Psoas muscle (tissue), 8 donors: ENCODE measurements around the gene CMTM8. TPM values are rescaled to one million over a fixed set of nuclear protein-coding genes. Genes with fewer than 3 reads are reported as not detected.

Source experiments
- ATAC-seq, 4 donors: fragments of 200-7000 bp; cut with Tn5 transposase; one replicate each; pipeline ENCODE4 v1.9.1; 2020; ENCODE audit warnings: moderate library complexity in 3 of 4, mild to moderate bottlenecking in 2 of 4
- DNase-seq, 2 donors: peaks; one replicate each; pipeline ENCODE4 v3.0.0-alpha.2; 2020
- H3K27ac ChIP-seq: fragments of 200-600 bp; one replicate; pipeline ENCODE4 v1.8.0; 2022
- H3K27me3 ChIP-seq, 3 donors: fragments of 200-600 bp in 1 of 3; one replicate each; pipeline versions ENCODE4 v1.6.1 to v1.8.0; 2013 to 2022; ENCODE audit warnings: low read length in 2 of 3, mild to moderate bottlenecking in 2 of 3, moderate library complexity in 1 of 3; ENCODE audit not compliant: insufficient read depth in 3 of 3
- H3K36me3 ChIP-seq, 2 donors: fragments of 200-600 bp in 1 of 2; one replicate each; pipeline versions ENCODE4 v1.6.1 to v1.8.0; 2013 to 2022; ENCODE audit warnings: low read depth in 1 of 2, mild to moderate bottlenecking in 1 of 2, moderate library complexity in 1 of 2; ENCODE audit not compliant: insufficient read depth in 1 of 2
- H3K4me1 ChIP-seq: fragments of 200-600 bp; one replicate; pipeline ENCODE4 v1.8.0; 2022
- H3K4me3 ChIP-seq: fragments of 200-600 bp; one replicate; pipeline ENCODE4 v1.8.0; 2022; ENCODE audit warnings: mild to moderate bottlenecking
- H3K9me3 ChIP-seq: fragments of 200-600 bp; one replicate; pipeline ENCODE4 v1.8.0; 2022
- WGBS, 3 donors: extraction: QIAGEN DNeasy Blood & Tissue Kit; methylation state at CpG; one replicate each; pipeline versions ENCODE4 v1.1.6 to v1.1.7; 2013; 5-methylcytosine and 5-hydroxymethylcytosine counted together
- intact Hi-C, 2 donors: fragments of 100-400 bp; cut with DNase I; formaldehyde crosslinking; loops; one replicate each; pipeline versions ENCODE4 v1.11.0 to v1.14.2; 2022
- polyA plus RNA-seq, 3 donors: library from polyadenylated mRNA; stranded (reverse); fragments of 200-250 nt; gene quantifications; one replicate each; pipeline ENCODE4 v1.2.3, GENCODE V29; 2013
- total RNA-seq, 4 donors: library from RNA; stranded (reverse); fragmentation: NEBNext Ultra II Directional in 2 of 4; extraction: Animal tissue kit (Norgen Biotek cat#: 25700) in 2 of 4; gene quantifications; one replicate each; pipeline versions ENCODE4 v1.2.1 to v1.2.4, GENCODE V29; 2021 to 2023
- TF ChIP-seq, protein P1 (sequence below): fragments of 200-600 bp; IDR thresholded peaks from one replicate; pipeline ENCODE4 v1.8.0; 2022; ENCODE audit warnings: antibody characterized with exemption
- donor health status: healthy with polysubstance abuse.
- donor health status: DM: no; HTN: no; CAD: no; lungs with moderate emphysema.
- donor health status: Bipolar disorder and iron deficiency.
- donor health status: healthy.
- donor health status: DM: yes; HTN: yes; CAD: no.
- donor health status: DM: no; HTN: no; CAD: no.
- donor health status: DM: no; HTN: no; CAD: no.
- donor health status: DM: yes; HTN: yes; CAD: no.

Gene CMTM8
- total and polyA plus RNA-seq, 7 donors: 0.97 to 4.2 (median 2.0) TPM

DNA sequence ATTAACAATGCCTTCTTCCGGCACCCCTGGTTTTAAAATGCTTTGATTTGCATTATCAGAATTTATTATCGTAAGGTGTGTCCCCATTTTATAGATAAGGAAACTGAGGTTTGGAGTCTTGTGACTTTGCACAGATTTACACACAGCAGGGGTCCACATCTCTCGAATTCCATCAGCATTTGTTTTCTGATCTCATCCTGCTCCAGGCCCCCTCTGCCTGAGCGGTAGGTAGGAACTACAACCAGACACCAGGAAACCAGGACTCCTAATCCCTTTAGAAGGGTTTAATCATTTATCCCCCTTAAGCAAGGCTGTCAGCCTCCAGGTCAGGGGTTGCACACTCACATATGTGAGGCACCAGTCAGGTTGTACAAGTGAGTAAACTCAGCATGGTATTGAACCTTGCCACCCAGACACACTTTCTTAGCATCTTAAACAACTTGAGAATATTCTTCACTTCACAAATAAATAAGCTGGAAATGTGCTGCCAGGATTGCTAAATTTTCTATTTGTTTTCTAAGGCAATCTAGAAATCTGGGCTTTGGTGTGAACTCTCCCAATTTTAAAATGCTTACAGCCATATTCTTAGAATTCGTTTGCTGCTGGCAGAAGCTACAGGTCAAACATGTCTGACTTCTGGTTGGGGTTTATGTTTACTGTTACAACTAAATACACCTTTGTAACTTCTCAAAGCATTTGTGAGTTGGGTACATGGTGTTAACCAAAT is 121.4 kb downstream of the CMTM8 start:
- WGBS, 3 donors: 81 to 83% (median 83%) methylated on average over 5 of the region's 5 CpGs
- H3K4me1 ChIP-seq: no peaks in the 10 kb centered on the region
- no peaks in the 10 kb centered on the region for H3K36me3 ChIP-seq
- no peak overlapping the region for H3K4me3 ChIP-seq
- TF ChIP-seq, protein P1, sequence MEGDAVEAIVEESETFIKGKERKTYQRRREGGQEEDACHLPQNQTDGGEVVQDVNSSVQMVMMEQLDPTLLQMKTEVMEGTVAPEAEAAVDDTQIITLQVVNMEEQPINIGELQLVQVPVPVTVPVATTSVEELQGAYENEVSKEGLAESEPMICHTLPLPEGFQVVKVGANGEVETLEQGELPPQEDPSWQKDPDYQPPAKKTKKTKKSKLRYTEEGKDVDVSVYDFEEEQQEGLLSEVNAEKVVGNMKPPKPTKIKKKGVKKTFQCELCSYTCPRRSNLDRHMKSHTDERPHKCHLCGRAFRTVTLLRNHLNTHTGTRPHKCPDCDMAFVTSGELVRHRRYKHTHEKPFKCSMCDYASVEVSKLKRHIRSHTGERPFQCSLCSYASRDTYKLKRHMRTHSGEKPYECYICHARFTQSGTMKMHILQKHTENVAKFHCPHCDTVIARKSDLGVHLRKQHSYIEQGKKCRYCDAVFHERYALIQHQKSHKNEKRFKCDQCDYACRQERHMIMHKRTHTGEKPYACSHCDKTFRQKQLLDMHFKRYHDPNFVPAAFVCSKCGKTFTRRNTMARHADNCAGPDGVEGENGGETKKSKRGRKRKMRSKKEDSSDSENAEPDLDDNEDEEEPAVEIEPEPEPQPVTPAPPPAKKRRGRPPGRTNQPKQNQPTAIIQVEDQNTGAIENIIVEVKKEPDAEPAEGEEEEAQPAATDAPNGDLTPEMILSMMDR: no peak
- ATAC-seq (no peak), DNase-seq (no peak)
- H3K27me3 ChIP-seq: no peaks in the 10 kb centered on the region
- H3K9me3 ChIP-seq: no peaks in the 10 kb centered on the region
- intact Hi-C loops: no loop called here
- H3K27ac ChIP-seq: no peak overlapping the region

GRCh38 chr3:32360493-32360827 is 122.0 kb downstream of the CMTM8 start:
- Histone ChIP-seq H3K9me3 (no peaks in the 10 kb centered on the region), H3K27ac (no peak overlapping the region), H3K4me3 (no peak overlapping the region), H3K27me3 (no peaks in the 10 kb centered on the region), H3K36me3 (no peaks in the 10 kb centered on the region), H3K4me1 (no peaks in the 10 kb centered on the region)
- DNase-seq (no peak), ATAC-seq (no peak)
- WGBS, 3 donors: 44 to 57% (median 49%) methylated on average over 4 of the region's 4 CpGs
- intact Hi-C loops: no loop called here
- TF ChIP-seq, protein P1: no peak

DNA sequence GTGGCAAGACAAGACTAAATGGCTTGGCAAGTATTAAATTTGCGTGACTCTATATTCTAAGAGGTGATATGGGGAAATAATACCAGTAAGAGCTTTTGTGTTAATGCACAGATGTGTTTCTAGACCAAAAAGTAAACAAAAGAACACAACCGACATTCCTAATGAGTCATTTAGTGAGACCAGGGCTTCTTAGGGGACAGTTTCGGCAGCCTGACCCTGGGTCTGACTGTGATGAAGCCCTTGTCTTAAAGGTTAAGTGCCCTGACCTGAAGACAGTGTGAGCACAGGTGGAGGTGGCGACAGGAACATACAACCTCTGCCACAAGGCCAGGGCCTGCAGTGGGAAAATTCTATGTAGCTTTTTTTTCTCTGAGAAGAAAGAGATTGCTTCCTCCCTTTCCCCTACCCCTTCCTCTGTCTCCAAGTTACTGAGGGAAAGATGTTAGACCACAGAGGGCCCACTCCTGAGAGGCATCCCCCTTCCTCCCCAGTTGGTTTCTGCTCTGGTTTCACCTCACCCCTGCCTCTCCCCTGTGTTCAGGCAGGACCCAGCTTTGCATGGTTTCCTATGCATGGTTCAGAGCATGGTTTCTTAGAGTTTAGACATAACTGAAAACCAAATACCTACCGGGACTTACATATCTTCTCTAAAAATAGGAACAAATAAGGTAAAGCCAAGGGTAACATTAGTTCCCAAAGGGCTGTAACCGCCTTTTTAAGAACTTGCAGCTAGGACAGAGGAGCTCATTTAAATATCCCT is 128.3 kb downstream of the CMTM8 start:
- TF ChIP-seq, protein P1: no peak
- H3K9me3 ChIP-seq: no peaks in the 10 kb centered on the region
- H3K36me3 ChIP-seq: no peaks in the 10 kb centered on the region
- intact Hi-C loops: no loop called here
- 73 to 86% (median 81%) methylated on average over 6 of the region's 6 CpGs for WGBS, 3 donors
- no peak overlapping the region for H3K4me3 ChIP-seq
- H3K27ac ChIP-seq: no peak overlapping the region
- no peaks in the 10 kb centered on the region for H3K27me3 ChIP-seq
- DNase-seq (no peak), ATAC-seq (no peak)
- H3K4me1 ChIP-seq: no peaks in the 10 kb centered on the region

DNA sequence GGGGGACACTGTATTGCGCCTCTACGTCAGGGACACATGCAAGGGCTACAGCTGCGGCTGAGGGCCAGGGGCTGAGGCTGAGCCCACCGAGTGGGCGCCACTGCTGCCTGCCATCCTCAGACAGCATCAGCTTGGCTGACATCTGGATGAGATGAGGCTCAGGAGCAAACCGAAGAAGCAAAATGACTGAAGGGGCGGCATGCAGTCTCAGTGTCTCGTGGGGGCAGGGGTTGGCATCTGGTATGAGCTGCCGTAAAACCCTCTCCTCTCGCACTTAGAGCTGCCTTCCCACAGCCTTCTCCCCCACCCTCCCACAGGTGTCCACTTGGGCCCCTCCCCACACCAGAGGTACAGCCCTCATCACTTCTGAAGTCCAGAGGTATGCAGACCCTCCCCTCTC is 129.0 kb downstream of the CMTM8 start:
- Histone ChIP-seq H3K4me1 (no peaks in the 10 kb centered on the region), H3K36me3 (no peaks in the 10 kb centered on the region), H3K27ac (no peak overlapping the region), H3K4me3 (no peak overlapping the region), H3K9me3 (no peaks in the 10 kb centered on the region), H3K27me3 (no peaks in the 10 kb centered on the region)
- 89 to 92% (median 91%) methylated on average over 7 to 10 of the region's 10 CpGs for WGBS, 3 donors
- TF ChIP-seq, protein P1: no peak
- intact Hi-C loops: no loop called here
- DNase-seq (no peak), ATAC-seq (no peak)
